ENCODE data around the gene CD44.

Gene CD44

GRCh38 chr11:35112056-35112845 is 26.7 kb upstream of the CD44 start:
- DNase-seq = no peak

GRCh38 chr11:35112846-35113105 is 26.2 kb upstream of the CD44 start:
- DNase-seq = no peak

- no peak for DNase-seq
These were observed 23.9 kb upstream of the CD44 start for GRCh38 chr11:35114906-35115687.

GRCh38 chr11:35115688-35116030 is 23.3 kb upstream of the CD44 start:
- no peak for DNase-seq

GRCh38 chr11:35116245-35116644 is 22.7 kb upstream of the CD44 start:
- DNase-seq = no peak

GRCh38 chr11:35116762-35117640 is 22.0 kb upstream of the CD44 start:
- DNase-seq = no peak

- no peak for DNase-seq
These were observed 20.1 kb upstream of the CD44 start for GRCh38 chr11:35118906-35119305.

GRCh38 chr11:35121326-35121865 is 17.6 kb upstream of the CD44 start:
- DNase-seq = no peak

GRCh38 chr11:35122308-35122707 is 16.7 kb upstream of the CD44 start:
- no peak for DNase-seq

GRCh38 chr11:35126000-35126878 is 12.7 kb upstream of the CD44 start:
- DNase-seq = no peak

- no peak for DNase-seq
These were observed 11.9 kb upstream of the CD44 start for GRCh38 chr11:35126879-35127581.

GRCh38 chr11:35127619-35128018 is 11.4 kb upstream of the CD44 start:
- DNase-seq = no peak

- no peak for DNase-seq
These were observed 7.9 kb upstream of the CD44 start for GRCh38 chr11:35131094-35131493.

- DNase-seq = no peak
These were observed 7.1 kb upstream of the CD44 start for GRCh38 chr11:35131886-35132285.

GRCh38 chr11:35133656-35134055 is 5.3 kb upstream of the CD44 start:
- no peak for DNase-seq

- DNase-seq = no peak
These were observed 4.4 kb upstream of the CD44 start for GRCh38 chr11:35134403-35135148.

- no peak for DNase-seq
These were observed 3.7 kb upstream of the CD44 start for GRCh38 chr11:35135222-35135621.

- DNase-seq = no peak
These were observed 2.7 kb upstream of the CD44 start for GRCh38 chr11:35136311-35136710.

- no peak for DNase-seq
These were observed 913 bp upstream of the CD44 start for GRCh38 chr11:35138058-35138457.

GRCh38 chr11:35138606-35138942 is 397 bp upstream of the CD44 start:
- no peak for DNase-seq

GRCh38 chr11:35139722-35140282 is 831 bp downstream of the CD44 start:
- no peak for DNase-seq
